Measurements from ENCODE around the gene CLMP.

GRCh38 chr11:123076484-123076883, 118.6 kb downstream of the CLMP start:
- TF ChIP-seq POLR2A (IDR thresholded peaks at IDR 0.05; ENCODE audit: low read length) (no peak), GATA1 (IDR thresholded peaks at IDR 0.05; ENCODE audit: low read depth, low read length) (no peak)
